ENCODE results near the gene RLF. TPM values are rescaled to one million over a fixed set of nuclear protein-coding genes. Genes with fewer than 3 reads are reported as not detected.
"Not testable (repeated sequence)": the region's sequence is repeated elsewhere in the genome, so short reads cannot be mapped to it uniquely, and the experiment has no call there.

RLF gene
- total RNA-seq, 3 donors from 2014 or later, result 11.0 to 21.8 (median 12.2) TPM

DNA sequence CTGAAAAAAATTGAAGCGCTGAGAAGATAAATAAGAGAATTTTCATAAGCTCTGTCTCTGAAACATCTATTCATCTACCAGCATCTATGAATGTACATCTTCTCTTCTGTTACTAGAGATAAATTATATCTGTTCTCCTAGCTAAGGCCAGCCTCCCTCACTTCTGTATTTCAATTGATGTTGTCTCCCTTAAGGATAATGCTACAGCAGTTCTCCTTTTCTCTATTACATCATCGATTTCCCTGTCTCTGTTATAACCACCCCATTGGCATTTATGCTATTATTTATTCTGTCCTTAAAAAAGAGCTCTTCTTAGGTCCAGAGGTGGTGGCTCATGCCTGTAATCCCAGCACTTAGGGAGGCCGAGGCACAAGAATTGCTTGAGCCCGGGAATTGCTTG lies 43.7 kb downstream of the RLF start:
- no peak overlapping the region for H3K4me3 ChIP-seq
- no peaks in the 10 kb centered on the region for H3K9me3 ChIP-seq
- TF ChIP-seq, protein P1, sequence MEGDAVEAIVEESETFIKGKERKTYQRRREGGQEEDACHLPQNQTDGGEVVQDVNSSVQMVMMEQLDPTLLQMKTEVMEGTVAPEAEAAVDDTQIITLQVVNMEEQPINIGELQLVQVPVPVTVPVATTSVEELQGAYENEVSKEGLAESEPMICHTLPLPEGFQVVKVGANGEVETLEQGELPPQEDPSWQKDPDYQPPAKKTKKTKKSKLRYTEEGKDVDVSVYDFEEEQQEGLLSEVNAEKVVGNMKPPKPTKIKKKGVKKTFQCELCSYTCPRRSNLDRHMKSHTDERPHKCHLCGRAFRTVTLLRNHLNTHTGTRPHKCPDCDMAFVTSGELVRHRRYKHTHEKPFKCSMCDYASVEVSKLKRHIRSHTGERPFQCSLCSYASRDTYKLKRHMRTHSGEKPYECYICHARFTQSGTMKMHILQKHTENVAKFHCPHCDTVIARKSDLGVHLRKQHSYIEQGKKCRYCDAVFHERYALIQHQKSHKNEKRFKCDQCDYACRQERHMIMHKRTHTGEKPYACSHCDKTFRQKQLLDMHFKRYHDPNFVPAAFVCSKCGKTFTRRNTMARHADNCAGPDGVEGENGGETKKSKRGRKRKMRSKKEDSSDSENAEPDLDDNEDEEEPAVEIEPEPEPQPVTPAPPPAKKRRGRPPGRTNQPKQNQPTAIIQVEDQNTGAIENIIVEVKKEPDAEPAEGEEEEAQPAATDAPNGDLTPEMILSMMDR (IDR thresholded peaks at IDR 0.05), result no peak
- no peaks in the 10 kb centered on the region for H3K36me3 ChIP-seq (ENCODE audit: low read depth)
- ATAC-seq (no peak), DNase-seq (no peak)
- H3K4me1 ChIP-seq (ENCODE audit: low read depth), result no peaks in the 10 kb centered on the region
- intact Hi-C loops (cut with DNase I, micrococcal nuclease), result no loop called here

DNA sequence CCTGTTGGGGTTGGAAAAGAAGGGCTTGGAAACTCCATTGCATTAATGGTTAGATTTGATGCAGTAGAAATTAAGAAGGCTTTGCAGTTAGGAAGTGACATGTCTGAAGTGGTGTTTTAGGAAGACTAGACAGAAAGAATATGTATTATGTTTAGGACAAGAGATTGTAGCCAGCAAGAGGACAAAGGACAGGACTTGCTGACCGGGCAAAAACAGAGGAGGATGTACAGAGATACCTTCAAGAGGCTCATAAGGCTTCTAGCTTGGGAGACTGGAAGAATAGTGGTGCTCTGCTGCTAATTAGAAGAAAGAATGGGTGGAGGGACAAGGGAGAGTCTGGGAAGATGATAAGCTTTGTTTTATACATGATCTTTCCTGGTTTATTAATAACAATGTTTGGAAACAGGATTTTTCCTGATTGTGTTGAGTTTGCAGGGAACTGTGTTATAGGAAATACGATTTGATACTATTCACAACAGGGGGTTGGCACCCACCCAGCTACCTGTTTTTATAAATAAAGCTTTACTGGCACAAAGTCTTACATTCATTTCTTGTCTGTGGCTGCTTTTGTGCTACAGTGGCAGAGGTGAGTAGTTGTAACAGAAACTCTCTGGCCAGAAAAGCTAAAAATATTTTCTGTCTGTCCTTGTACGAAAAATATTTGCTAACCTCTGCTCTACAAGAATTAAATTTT lies 49.5 kb downstream of the RLF start:
- no peak for DNase-seq
- no peak overlapping the region for H3K4me3 ChIP-seq
- intact Hi-C loops (cut with DNase I, micrococcal nuclease), result no loop called here

DNA sequence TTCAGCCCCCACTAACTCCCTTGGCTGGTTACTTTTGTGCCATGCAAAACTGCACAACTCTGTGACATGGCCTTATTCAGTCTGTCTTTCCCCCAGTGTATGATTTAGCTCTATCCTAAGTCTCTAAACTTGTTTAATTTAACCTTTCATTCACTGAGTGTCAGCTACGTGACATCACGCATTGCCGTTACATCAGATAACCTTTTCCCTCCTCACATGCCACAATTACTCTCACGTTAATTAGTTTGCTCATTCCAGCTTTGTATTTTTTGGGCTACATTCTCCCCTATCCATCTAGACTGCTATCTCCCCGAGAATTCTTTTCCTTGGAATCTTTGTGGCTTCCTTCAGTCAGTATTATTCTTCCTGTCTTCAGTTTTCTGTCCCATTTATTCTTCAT lies 57.1 kb downstream of the RLF start:
- H3K36me3 ChIP-seq (ENCODE audit: low read depth), result no peaks in the 10 kb centered on the region
- intact Hi-C loops (cut with DNase I, micrococcal nuclease), result no loop called here
- H3K4me3 ChIP-seq, result no peak overlapping the region
- H3K9me3 ChIP-seq, result no peaks in the 10 kb centered on the region
- H3K4me1 ChIP-seq (ENCODE audit: low read depth), result no peaks in the 10 kb centered on the region
- TF ChIP-seq, protein P1 (IDR thresholded peaks at IDR 0.05), result no peak
- DNase-seq (no peak), ATAC-seq (no peak)

More for the DNA sequence above, 49.5 kb downstream of the RLF start:
- Histone ChIP-seq H3K4me1 (ENCODE audit: low read depth) (no peaks in the 10 kb centered on the region), H3K36me3 (ENCODE audit: low read depth) (no peaks in the 10 kb centered on the region), H3K9me3 (no peaks in the 10 kb centered on the region)
- no peak for ATAC-seq
- TF ChIP-seq, protein P1 (IDR thresholded peaks at IDR 0.05), result no peak

DNA sequence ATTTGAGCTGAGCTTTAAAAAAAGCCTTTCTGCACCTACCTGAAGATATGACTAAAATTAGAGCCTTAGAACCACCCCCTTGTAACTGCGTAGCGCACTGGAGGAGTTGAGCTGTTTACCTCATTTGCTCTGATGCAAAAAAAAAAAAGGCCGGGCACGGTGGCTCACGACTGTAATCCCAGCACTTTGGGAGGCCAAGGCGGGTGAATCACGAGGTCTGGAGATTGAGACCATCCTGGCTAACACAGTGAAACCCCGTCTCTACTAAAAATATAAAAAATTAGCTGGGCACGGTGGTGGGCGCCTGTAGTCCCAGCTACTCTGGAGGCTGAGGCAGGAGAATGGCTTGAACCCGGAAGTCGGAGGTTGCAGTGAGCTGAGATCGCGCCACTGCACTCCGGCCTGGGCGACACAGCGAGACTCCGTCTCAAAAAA lies 60.3 kb downstream of the RLF start:
- intact Hi-C loops (cut with DNase I, micrococcal nuclease); DNase-seq; ATAC-seq; H3K4me1 ChIP-seq (ENCODE audit: low read depth); H3K9me3 ChIP-seq; H3K4me3 ChIP-seq; H3K36me3 ChIP-seq (ENCODE audit: low read depth): not testable (repeated sequence)

DNA sequence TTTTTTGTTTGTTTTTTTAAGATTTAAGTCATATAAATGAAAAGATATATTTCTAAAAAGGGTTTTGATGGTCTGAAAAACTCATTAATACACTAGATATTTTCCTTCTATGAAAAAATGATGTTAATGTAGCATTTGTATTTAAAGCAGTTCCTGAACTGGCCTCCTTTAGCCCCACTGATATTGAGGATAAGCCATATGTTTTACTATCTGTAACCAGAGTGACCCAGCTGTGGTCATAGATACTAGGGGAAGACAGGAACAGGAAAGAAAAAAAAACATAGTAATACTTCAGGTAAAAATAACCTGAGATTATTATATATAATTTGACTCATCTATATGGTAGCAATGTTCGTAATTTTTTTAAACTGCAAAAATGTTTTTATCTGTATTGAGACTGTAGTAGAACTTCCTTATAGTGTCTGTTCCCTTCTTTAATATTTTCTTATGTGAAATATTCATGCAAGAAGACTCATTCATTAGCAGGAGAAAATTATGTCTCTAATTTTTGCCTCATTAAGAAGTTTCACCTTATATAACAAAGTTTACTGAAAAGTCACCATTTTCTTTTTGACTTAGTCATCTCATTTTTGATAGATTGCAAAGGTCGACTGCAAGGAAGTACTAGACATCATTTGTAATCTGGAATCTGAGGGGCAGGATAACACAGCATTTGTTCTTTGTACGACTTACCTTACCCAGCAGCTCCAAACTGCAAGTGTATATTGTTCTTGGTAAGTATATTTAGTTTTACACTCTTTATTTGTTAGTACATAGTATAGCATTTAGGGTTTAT lies 61.0 kb downstream of the RLF start:
- DNase-seq (no peak), ATAC-seq (no peak)
- intact Hi-C loops (cut with DNase I, micrococcal nuclease), result no loop called here
- H3K4me1 ChIP-seq (ENCODE audit: low read depth), result no peaks in the 10 kb centered on the region
- TF ChIP-seq, protein P1 (IDR thresholded peaks at IDR 0.05), result no peak
- H3K36me3 ChIP-seq (ENCODE audit: low read depth), result no peaks in the 10 kb centered on the region
- H3K4me3 ChIP-seq, result no peak overlapping the region
- H3K9me3 ChIP-seq, result no peaks in the 10 kb centered on the region

DNA sequence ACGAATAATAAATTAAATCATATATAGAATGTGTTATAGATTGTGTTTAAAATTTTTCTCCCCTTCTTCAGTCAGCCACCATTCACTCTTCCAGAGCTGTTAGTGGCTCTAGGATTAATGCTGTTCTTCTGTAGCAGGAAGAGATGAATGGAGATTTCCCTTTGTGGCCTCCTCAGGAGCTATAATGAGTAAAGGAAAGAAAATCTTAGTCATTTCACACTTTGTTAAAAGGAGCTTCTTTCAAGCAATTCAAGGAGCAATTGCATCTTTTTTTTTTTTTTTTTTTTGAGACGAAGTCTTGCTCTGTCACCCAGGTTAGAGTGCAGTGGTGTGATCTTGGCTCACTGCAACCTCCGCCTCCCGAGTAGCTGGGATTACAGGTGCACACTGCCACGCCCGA lies 62.9 kb downstream of the RLF start:
- TF ChIP-seq, protein P1 (IDR thresholded peaks at IDR 0.05), result no peak
- DNase-seq (no peak), ATAC-seq (no peak)
- Histone ChIP-seq H3K4me1 (ENCODE audit: low read depth) (no peaks in the 10 kb centered on the region), H3K4me3 (no peak overlapping the region), H3K36me3 (ENCODE audit: low read depth) (no peaks in the 10 kb centered on the region), H3K9me3 (no peaks in the 10 kb centered on the region)
- intact Hi-C loops (cut with DNase I, micrococcal nuclease), result no loop called here

Measured in mucosa of descending colon (tissue), 3 donors.